ENCODE data around the gene CLIC3. TPM values are rescaled to one million over a fixed set of nuclear protein-coding genes. Genes with fewer than 3 reads are reported as not detected.

CLIC3 gene
- polyA plus RNA-seq, 2 of the 4 experiments (the other 2 are of a cell fraction), result 0.61 to 6.4 TPM

GRCh38 chr9:137009938-137010732 lies 13.8 kb upstream of the CLIC3 start:
- WGBS (ENCODE audit: missing lambda C conversion rate), result 94% methylated on average over 32 of the region's 49 CpGs
- ATAC-seq, result no peak
- no peak for DNase-seq (ENCODE audit: low read depth in 1 of 2, low spot score in 1 of 2)
- CTCF ChIA-PET, result interaction anchor here (1.0 to 2.9 kb wide), 4 partner anchors 15 to 25 kb away, joined by 4 to 13 read pairs (median 4); no protein-coding TSS in a partner anchor
- Histone ChIP-seq H3K4me1 (peaks cover 5% of the 10 kb centered on the region; the same call in 2 of the 3 replicates), H3K4me3 (no peak overlapping the region), H3K4me2 (no peak overlapping the region), H3K9me3 (no peaks in the 10 kb centered on the region), H3K27ac (no peak overlapping the region)
- no peak for FAIRE-seq
- TF ChIP-seq ZSCAN20 (CRISPR knock-in tag; IDR thresholded peaks at IDR 0.05), result no peak
- no peak for TF ChIP-seq NFE2L2 (conservative IDR thresholded peaks at IDR 0.05; ENCODE audit: low read length)
- no peak for TF ChIP-seq ZC3H11A (IDR thresholded peaks at IDR 0.05)
- TF ChIP-seq GATA3 (IDR thresholded peaks at IDR 0.05; ENCODE audit: borderline replicate concordance), result no peak
- TF ChIP-seq FOSB (CRISPR knock-in tag; IDR thresholded peaks at IDR 0.05), result no peak
- TF ChIP-seq MYC (IDR thresholded peaks at IDR 0.05; ENCODE audit: borderline replicate concordance, low read length), result no peak
- no peak for TF ChIP-seq RAD21 (conservative IDR thresholded peaks at IDR 0.05 in 1 of 2, IDR thresholded peaks at IDR 0.05 in 1 of 2)
- TF ChIP-seq ELK1 (IDR thresholded peaks at IDR 0.05; ENCODE audit: low read depth, low read length), result no peak
- no peak for TF ChIP-seq REST (IDR thresholded peaks at IDR 0.05)
- no peak for TF ChIP-seq RARB (CRISPR knock-in tag; IDR thresholded peaks at IDR 0.05)
- no peak for TF ChIP-seq ZFP36 (IDR thresholded peaks at IDR 0.05; ENCODE audit: borderline replicate concordance, partially characterized antibody)
- TF ChIP-seq TP53 (CRISPR knock-in tag; IDR thresholded peaks at IDR 0.05), result no peak
- TF ChIP-seq CBX8 (IDR thresholded peaks at IDR 0.05), result no peak
- TF ChIP-seq RNF2 (IDR thresholded peaks at IDR 0.05; ENCODE audit: borderline replicate concordance, low read depth), result no peak
- no peak for TF ChIP-seq ZNF302 (CRISPR knock-in tag; IDR thresholded peaks at IDR 0.05)
- no peak for TF ChIP-seq HOXB13 (CRISPR knock-in tag; IDR thresholded peaks at IDR 0.05; ENCODE audit: low read depth)
- no peak for TF ChIP-seq POLR2AphosphoS2 (conservative IDR thresholded peaks at IDR 0.05; ENCODE audit: low read length)
- TF ChIP-seq MAFK (IDR thresholded peaks at IDR 0.05; ENCODE audit: partially characterized antibody), result no peak
- POLR2A ChIA-PET, result no interaction called here

- no peak overlapping the region for H3K4me3 ChIP-seq
- H3K27ac ChIP-seq, result no peak overlapping the region
- POLR2A ChIA-PET, result interaction anchor here (0.6 kb wide), 1 partner anchor 17 kb away, joined by 3 read pairs; the partner anchor contains the start of gene PAXX
- DNase-seq (ENCODE audit: low read depth in 1 of 2, low spot score in 1 of 2) (no peak), ATAC-seq (no peak), FAIRE-seq (no peak)
- TF ChIP-seq NFE2L2 (conservative IDR thresholded peaks at IDR 0.05; ENCODE audit: low read length) (no peak), ZNF302 (CRISPR knock-in tag; IDR thresholded peaks at IDR 0.05) (no peak), EHF (CRISPR knock-in tag; IDR thresholded peaks at IDR 0.05) (no peak), E2F6 (IDR thresholded peaks at IDR 0.05; ENCODE audit: borderline replicate concordance, low read depth) (no peak), HOXA7 (CRISPR knock-in tag; IDR thresholded peaks at IDR 0.05) (no peak), CBX2 (IDR thresholded peaks at IDR 0.05; ENCODE audit: borderline replicate concordance, low read depth) (no peak), USF2 (IDR thresholded peaks at IDR 0.05) (no peak), KDM1A (IDR thresholded peaks at IDR 0.05; ENCODE audit: low read depth) (no peak)
- CTCF ChIA-PET, result interaction anchor here (1.0 to 2.9 kb wide), 3 partner anchors 18 to 26 kb away, joined by 4 to 13 read pairs (median 4); no protein-coding TSS in a partner anchor
- H3K9me3 ChIP-seq, result no peaks in the 10 kb centered on the region
- peaks cover 5% of the 10 kb centered on the region; the same call in 2 of the 3 replicates for H3K4me1 ChIP-seq
- H3K4me2 ChIP-seq, result no peak overlapping the region
- WGBS (ENCODE audit: missing lambda C conversion rate), result 90% methylated on average over 9 of the region's 18 CpGs
Observed at GRCh38 chr9:137009217-137009616, 12.8 kb upstream of the CLIC3 start.
